Measurements from ENCODE around the gene PRPF6. TPM values are rescaled to one million over a fixed set of nuclear protein-coding genes. Genes with fewer than 3 reads are reported as not detected.

The PRPF6 gene
- polyA plus RNA-seq, 1 donor from 2014 or later, result 91.9 TPM

GRCh38 chr20:63979557-63980316, 1.2 kb upstream of the PRPF6 start, which contains the start of gene SAMD10:
SAMD10 (minus strand) TSS chr20:63979642; CDS start chr20:63979467, 175 bp downstream.
- Histone ChIP-seq H3K4me2 (ENCODE audit: low read length) (peak within 1 kb of the TSS; percentile 65), H3K36me3 (ENCODE audit: insufficient read depth, low read length) (no peaks in the 10 kb centered on the region), H3K4me3 (ENCODE audit: low read length) (peak within 1 kb of the TSS; percentile 96), H3K27ac (ENCODE audit: low read length) (peak within 1 kb of the TSS; percentile 65), H4K20me1 (ENCODE audit: insufficient read depth) (no peaks in the 10 kb centered on the region), H3K9ac (ENCODE audit: low read length) (peak within 1 kb of the TSS; percentile 84), H3K9me3 (ENCODE audit: low read length) (no peaks in the 10 kb centered on the region), H3K79me2 (replicated peaks; ENCODE audit: insufficient read depth, low read length) (peaks cover 19% of the 10 kb centered on the region), H2AFZ (ENCODE audit: low read depth, low read length) (peak within 1 kb of the TSS; percentile 69), H3K9me2 (ENCODE audit: insufficient read depth, low read length) (no peaks in the 10 kb centered on the region), H3F3A (ENCODE audit: insufficient read depth, low read length, poor library complexity, severe bottlenecking) (no peaks in the 10 kb centered on the region), H3K27me3 (ENCODE audit: insufficient read depth, low read depth, low read length) (no peaks in the 10 kb centered on the region)
- TF ChIP-seq RAD21 (conservative IDR thresholded peaks at IDR 0.05), result no peak
- TF ChIP-seq POLR2AphosphoS5 (IDR thresholded peaks at IDR 0.05), result peak; percentile 51
- no peak for TF ChIP-seq EP300 (conservative IDR thresholded peaks at IDR 0.05; ENCODE audit: poor library complexity, severe bottlenecking)
- TF ChIP-seq, protein P1, sequence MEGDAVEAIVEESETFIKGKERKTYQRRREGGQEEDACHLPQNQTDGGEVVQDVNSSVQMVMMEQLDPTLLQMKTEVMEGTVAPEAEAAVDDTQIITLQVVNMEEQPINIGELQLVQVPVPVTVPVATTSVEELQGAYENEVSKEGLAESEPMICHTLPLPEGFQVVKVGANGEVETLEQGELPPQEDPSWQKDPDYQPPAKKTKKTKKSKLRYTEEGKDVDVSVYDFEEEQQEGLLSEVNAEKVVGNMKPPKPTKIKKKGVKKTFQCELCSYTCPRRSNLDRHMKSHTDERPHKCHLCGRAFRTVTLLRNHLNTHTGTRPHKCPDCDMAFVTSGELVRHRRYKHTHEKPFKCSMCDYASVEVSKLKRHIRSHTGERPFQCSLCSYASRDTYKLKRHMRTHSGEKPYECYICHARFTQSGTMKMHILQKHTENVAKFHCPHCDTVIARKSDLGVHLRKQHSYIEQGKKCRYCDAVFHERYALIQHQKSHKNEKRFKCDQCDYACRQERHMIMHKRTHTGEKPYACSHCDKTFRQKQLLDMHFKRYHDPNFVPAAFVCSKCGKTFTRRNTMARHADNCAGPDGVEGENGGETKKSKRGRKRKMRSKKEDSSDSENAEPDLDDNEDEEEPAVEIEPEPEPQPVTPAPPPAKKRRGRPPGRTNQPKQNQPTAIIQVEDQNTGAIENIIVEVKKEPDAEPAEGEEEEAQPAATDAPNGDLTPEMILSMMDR (IDR thresholded peaks at IDR 0.05; ENCODE audit: poor library complexity, severe bottlenecking), result peak; percentile 38
- TF ChIP-seq TAF1 (IDR thresholded peaks at IDR 0.05; ENCODE audit: low read depth), result no peak
- TF ChIP-seq SMC3 (conservative IDR thresholded peaks at IDR 0.05; ENCODE audit: poor library complexity), result no peak
- no peak for TF ChIP-seq EZH2 (IDR thresholded peaks at IDR 0.05; ENCODE audit: borderline replicate concordance, insufficient read depth, low read length, poor library complexity, severe bottlenecking)
- no peak for TF ChIP-seq REST (IDR thresholded peaks at IDR 0.05; ENCODE audit: borderline replicate concordance)

DNA sequence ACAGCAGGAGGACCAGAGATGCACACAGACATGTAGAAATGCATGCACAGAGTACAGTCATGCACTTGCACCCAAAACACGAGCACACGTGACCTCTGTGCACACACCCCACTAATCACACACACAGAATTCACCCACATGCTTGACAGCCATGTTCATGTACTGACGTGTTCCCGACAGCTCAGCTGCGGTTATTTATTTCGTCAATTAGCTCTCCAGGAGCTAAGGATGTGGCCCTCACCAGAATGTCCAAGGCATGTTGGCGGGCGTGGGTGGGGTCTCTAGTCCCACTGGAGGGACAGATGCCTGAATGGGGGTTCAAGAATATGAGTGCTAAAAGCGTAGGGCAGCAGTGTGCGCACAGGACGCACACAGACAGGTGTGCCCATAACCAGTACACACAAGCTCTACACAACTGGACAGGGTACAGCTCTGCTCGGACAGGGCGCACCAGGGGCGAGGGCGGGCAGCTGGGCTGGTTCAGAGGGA, 571 bp upstream of the PRPF6 start:
- peaks cover 19% of the 10 kb centered on the region for H3K79me2 ChIP-seq (replicated peaks; ENCODE audit: insufficient read depth, low read length)
- H3K9ac ChIP-seq (ENCODE audit: low read length), result peak overlapping the region; percentile 84
- TF ChIP-seq RAD21 (conservative IDR thresholded peaks at IDR 0.05) (no peak), EP300 (conservative IDR thresholded peaks at IDR 0.05; ENCODE audit: poor library complexity, severe bottlenecking) (no peak), REST (IDR thresholded peaks at IDR 0.05; ENCODE audit: borderline replicate concordance) (no peak), TAF1 (IDR thresholded peaks at IDR 0.05; ENCODE audit: low read depth) (peak; percentile 16), POLR2AphosphoS5 (IDR thresholded peaks at IDR 0.05) (no peak), MXI1 (conservative IDR thresholded peaks at IDR 0.05; ENCODE audit: poor library complexity, severe bottlenecking) (no peak)
- TF ChIP-seq, protein P1 (IDR thresholded peaks at IDR 0.05; ENCODE audit: poor library complexity, severe bottlenecking), result no peak
- no peaks in the 10 kb centered on the region for H3K27me3 ChIP-seq (ENCODE audit: insufficient read depth, low read depth, low read length)
- H2AFZ ChIP-seq (ENCODE audit: low read depth, low read length), result peak overlapping the region; percentile 6
- H3K4me3 ChIP-seq (ENCODE audit: low read length), result peak overlapping the region; percentile 96
- no peaks in the 10 kb centered on the region for H3K9me2 ChIP-seq (ENCODE audit: insufficient read depth, low read length)
- peak overlapping the region; percentile 65 for H3K27ac ChIP-seq (ENCODE audit: low read length)
- no peaks in the 10 kb centered on the region for H3K36me3 ChIP-seq (ENCODE audit: insufficient read depth, low read length)
- H3K4me2 ChIP-seq (ENCODE audit: low read length), result peak overlapping the region; percentile 63
- H4K20me1 ChIP-seq (ENCODE audit: insufficient read depth), result no peaks in the 10 kb centered on the region
- no peaks in the 10 kb centered on the region for H3F3A ChIP-seq (ENCODE audit: insufficient read depth, low read length, poor library complexity, severe bottlenecking)
- no peaks in the 10 kb centered on the region for H3K9me3 ChIP-seq (ENCODE audit: low read length)
